H9 (cell line): Measurements from ENCODE around the gene R3HCC1L. TPM values are rescaled to one million over a fixed set of nuclear protein-coding genes. Genes with fewer than 3 reads are reported as not detected.

Source experiments
- DNase-seq: peaks from one replicate; pipeline ENCODE4 v3.0.0-alpha.2; 2017
- H2AFZ ChIP-seq: one replicate; pipeline ENCODE4 v1.6.1; 2013; ENCODE audit warnings: mild to moderate bottlenecking, low read length, control low read depth, moderate library complexity
- H2AK5ac ChIP-seq: 2 replicates; pipeline ENCODE4 v1.6.1; 2013; ENCODE audit warnings: low read length, control low read depth, mixed read lengths; ENCODE audit not compliant: insufficient read length
- H2BK120ac ChIP-seq: one replicate; pipeline ENCODE4 v1.6.1; 2013; ENCODE audit warnings: low read depth, mild to moderate bottlenecking, low read length, control low read depth, inconsistent platforms; ENCODE audit not compliant: poor library complexity, severe bottlenecking
- H2BK12ac ChIP-seq: 2 replicates; pipeline ENCODE4 v1.6.1; 2013; ENCODE audit warnings: low read length, control low read depth, mixed read lengths, low read depth; ENCODE audit not compliant: insufficient read length
- H2BK15ac ChIP-seq: 2 replicates; pipeline ENCODE4 v1.6.1; 2013; ENCODE audit warnings: low read depth, low read length, control low read depth
- H2BK20ac ChIP-seq: one replicate; pipeline ENCODE4 v1.6.1; 2013; ENCODE audit warnings: low read depth, mild to moderate bottlenecking, low read length, control low read depth, inconsistent platforms; ENCODE audit not compliant: poor library complexity, severe bottlenecking
- H2BK5ac ChIP-seq: 2 replicates; pipeline ENCODE4 v1.6.1; 2013; ENCODE audit warnings: low read length, control low read depth, mixed read lengths; ENCODE audit not compliant: insufficient read length
- H3K14ac ChIP-seq: 2 replicates; pipeline ENCODE4 v1.6.1; 2013; ENCODE audit warnings: low read length, control low read depth; ENCODE audit not compliant: insufficient read depth
- H3K18ac ChIP-seq: 2 replicates; pipeline ENCODE4 v1.6.1; 2013; ENCODE audit warnings: low read depth, mild to moderate bottlenecking, mixed read lengths, low read length, control low read depth; ENCODE audit not compliant: insufficient read length
- H3K23ac ChIP-seq: 2 replicates; pipeline ENCODE4 v1.6.1; 2013; ENCODE audit warnings: low read length, control low read depth, mixed read lengths, low read depth; ENCODE audit not compliant: insufficient read length
- H3K23me2 ChIP-seq: 2 replicates; pipeline ENCODE4 v1.6.1; 2013; ENCODE audit warnings: low read depth, mild to moderate bottlenecking, mixed read lengths, low read length, control low read depth; ENCODE audit not compliant: insufficient read length, poor library complexity, severe bottlenecking
- H3K27ac ChIP-seq: 2 replicates; pipeline ENCODE4 v1.5.1; 2013; ENCODE audit warnings: low read length, control low read depth, mixed read lengths, low read depth; ENCODE audit not compliant: insufficient read length
- H3K27me3 ChIP-seq: 2 replicates; pipeline ENCODE4 v1.6.1; 2013; ENCODE audit warnings: low read length, control low read depth, inconsistent platforms; ENCODE audit not compliant: insufficient read depth
- H3K4ac ChIP-seq: 2 replicates; pipeline ENCODE4 v1.6.1; 2013; ENCODE audit warnings: low read depth, mild to moderate bottlenecking, control low read depth, inconsistent platforms, low read length, moderate library complexity
- H3K4me1 ChIP-seq: 2 replicates; pipeline ENCODE4 v1.6.1; 2013; ENCODE audit warnings: low read length, control low read depth, inconsistent platforms; ENCODE audit not compliant: insufficient read depth
- H3K4me2 ChIP-seq: 2 replicates; pipeline ENCODE4 v1.6.1; 2013; ENCODE audit warnings: low read length, control low read depth, mixed read lengths; ENCODE audit not compliant: insufficient read length, insufficient read depth
- H3K56ac ChIP-seq: 2 replicates; pipeline ENCODE4 v1.6.1; 2013; ENCODE audit warnings: low read depth, mild to moderate bottlenecking, mixed read lengths, low read length, control low read depth; ENCODE audit not compliant: insufficient read length
- H3K79me1 ChIP-seq: 2 replicates; pipeline ENCODE4 v1.6.1; 2013; ENCODE audit warnings: low read depth, mild to moderate bottlenecking, moderate library complexity, low read length, control low read depth, inconsistent platforms; ENCODE audit not compliant: insufficient read depth, poor library complexity, severe bottlenecking
- H3K79me2 ChIP-seq: 2 replicates; pipeline ENCODE4 v1.6.1; 2013; ENCODE audit warnings: low read length, control low read depth, inconsistent platforms; ENCODE audit not compliant: insufficient read depth
- H3K9ac ChIP-seq: 2 replicates; pipeline ENCODE4 v1.6.1; 2013; ENCODE audit warnings: low read length, control low read depth, mixed read lengths; ENCODE audit not compliant: insufficient read length; ENCODE audit errors: extremely low read depth
- H3K9me3 ChIP-seq: one replicate; pipeline ENCODE4 v1.6.1; 2013; ENCODE audit warnings: low read depth, low read length, inconsistent platforms; ENCODE audit not compliant: control insufficient read depth
- H3T11ph ChIP-seq: one replicate; pipeline ENCODE4 v1.6.1; 2013; ENCODE audit warnings: mild to moderate bottlenecking, low read length, control low read depth, inconsistent platforms
- H4K20me1 ChIP-seq: one replicate; pipeline ENCODE4 v1.6.1; 2013; ENCODE audit not compliant: control insufficient read depth, insufficient read length, insufficient read depth
- H4K5ac ChIP-seq: 2 replicates; pipeline ENCODE4 v1.6.1; 2013; ENCODE audit warnings: low read depth, mild to moderate bottlenecking, mixed read lengths, low read length, control low read depth; ENCODE audit not compliant: insufficient read length
- H4K8ac ChIP-seq: replicated peaks from 2 replicates; pipeline ENCODE4 v1.6.1; 2013; ENCODE audit warnings: low read length, control low read depth, mixed read lengths, low read depth; ENCODE audit not compliant: insufficient read length
- H4K91ac ChIP-seq: 2 replicates; pipeline ENCODE4 v1.6.1; 2013; ENCODE audit warnings: low read depth, mild to moderate bottlenecking, moderate library complexity, mixed read lengths, low read length, control low read depth; ENCODE audit not compliant: insufficient read length
- H3K27ac Mint-ChIP-seq, 3 experiments: 2 replicates in 2 of 3; 3 replicates in 1 of 3; pipeline ENCODE4 v1.8.0; 2020 to 2021; ENCODE audit warnings: mixed read lengths in 3 of 3, mild to moderate bottlenecking in 1 of 3, moderate library complexity in 1 of 3
- H3K27me3 Mint-ChIP-seq: 2 replicates; pipeline ENCODE4 v1.8.0; 2021; ENCODE audit warnings: low read depth, mild to moderate bottlenecking, moderate library complexity, mixed read lengths
- H3K36me3 Mint-ChIP-seq, 3 experiments: 2 replicates in 2 of 3; 3 replicates in 1 of 3; pipeline ENCODE4 v1.8.0; 2020 to 2021; ENCODE audit warnings: low read depth in 3 of 3, mixed read lengths in 3 of 3; ENCODE audit not compliant: insufficient read depth in 1 of 3
- H3K4me1 Mint-ChIP-seq, 2 experiments: 2 replicates each; pipeline ENCODE4 v1.8.0; 2020; ENCODE audit warnings: mixed read lengths in 2 of 2
- H3K4me3 Mint-ChIP-seq, 2 experiments: 2 replicates in 1 of 2; 3 replicates in 1 of 2; pipeline ENCODE4 v1.8.0; 2020 to 2021; ENCODE audit warnings: mild to moderate bottlenecking in 2 of 2, mixed read lengths in 2 of 2, moderate library complexity in 1 of 2
- H3K9me3 Mint-ChIP-seq, 2 experiments: 2 replicates in 1 of 2; 3 replicates in 1 of 2; pipeline ENCODE4 v1.8.0; 2020; ENCODE audit warnings: mild to moderate bottlenecking in 2 of 2, mixed read lengths in 2 of 2, moderate library complexity in 1 of 2
- CTCF ChIP-seq: fragments of 200-600 bp; sonication (generic); conservative IDR thresholded peaks from 3 replicates; pipeline ENCODE4 v1.8.0; 2021; ENCODE audit warnings: antibody characterized with exemption, mild to moderate bottlenecking
- WGBS: extraction: QIAGEN DNeasy Blood & Tissue Kit; methylation state at CpG from one replicate; pipeline ENCODE4 v1.1.7; 2013; ENCODE audit warnings: missing lambda C conversion rate, low lambda C conversion rate, mixed read lengths; ENCODE audit not compliant: insufficient read length; ENCODE audit errors: extremely low coverage; 5-methylcytosine and 5-hydroxymethylcytosine counted together
- total RNA-seq: library from RNA; stranded (reverse); gene quantifications from 2 replicates; pipeline ENCODE4 v1.2.1, GENCODE V29; 2021

R3HCC1L gene
- total RNA-seq, 1 experiment from 2014 or later: 18.5 TPM

GRCh38 chr10:98272656-98273055 is 138.2 kb downstream of the R3HCC1L start:
- Mint-ChIP-seq H3K9me3 (no peaks in the 10 kb centered on the region), H3K4me1 (peaks cover 33 to 39% of the 10 kb centered on the region in 2 experiments), H3K36me3 (no peaks in the 10 kb centered on the region), H3K4me3 (no peak overlapping the region; a peak in 1 of 5 replicates), H3K27me3 (peaks cover 43% of the 10 kb centered on the region), H3K27ac (peak overlapping the region in 1 of 3 experiments; percentile 59; a peak in 1 of 7 replicates)
- Histone ChIP-seq H3K9me3 (no peaks in the 10 kb centered on the region), H2BK5ac (no peak overlapping the region), H2BK20ac (no peak overlapping the region), H4K20me1 (no peaks in the 10 kb centered on the region), H3K27ac (no peak overlapping the region), H3T11ph (no peak overlapping the region), H2BK15ac (no peak overlapping the region), H3K23me2 (no peaks in the 10 kb centered on the region), H2BK120ac (no peak overlapping the region), H3K14ac (no peak overlapping the region), H3K4ac (no peak overlapping the region), H4K91ac (no peak overlapping the region), H3K23ac (no peak overlapping the region), H3K4me1 (peaks cover 5% of the 10 kb centered on the region; the same call in 1 of the 2 replicates), H3K18ac (no peak overlapping the region), H3K79me1 (no peaks in the 10 kb centered on the region), H2AFZ (no peak overlapping the region), H2AK5ac (no peak overlapping the region), H4K8ac (no peak overlapping the region), H3K79me2 (no peaks in the 10 kb centered on the region), H3K9ac (no peak overlapping the region), H2BK12ac (no peak overlapping the region), H3K56ac (no peak overlapping the region), H3K27me3 (no peaks in the 10 kb centered on the region), H3K4me2 (no peak overlapping the region), H4K5ac (no peak overlapping the region)
- DNase-seq: peak; percentile 63
- no CpG with 5 or more reads among the region's 10 CpGs for WGBS
- TF ChIP-seq CTCF: no peak
